22Rv1 (cell line): ENCODE results near the gene NUDT22.

ENCODE experiments used
- ZFX ChIP-seq: fragments of 450-650 bp; IDR thresholded peaks from 2 replicates; pipeline ENCODE4 v1.6.1; 2017; ENCODE audit warnings: antibody characterized with exemption, borderline replicate concordance
- TF ChIP-seq, protein P1 (sequence below): fragments of 450-650 bp; IDR thresholded peaks from 2 replicates; pipeline ENCODE4 v1.5.1; 2017; ENCODE audit warnings: mild to moderate bottlenecking

DNA sequence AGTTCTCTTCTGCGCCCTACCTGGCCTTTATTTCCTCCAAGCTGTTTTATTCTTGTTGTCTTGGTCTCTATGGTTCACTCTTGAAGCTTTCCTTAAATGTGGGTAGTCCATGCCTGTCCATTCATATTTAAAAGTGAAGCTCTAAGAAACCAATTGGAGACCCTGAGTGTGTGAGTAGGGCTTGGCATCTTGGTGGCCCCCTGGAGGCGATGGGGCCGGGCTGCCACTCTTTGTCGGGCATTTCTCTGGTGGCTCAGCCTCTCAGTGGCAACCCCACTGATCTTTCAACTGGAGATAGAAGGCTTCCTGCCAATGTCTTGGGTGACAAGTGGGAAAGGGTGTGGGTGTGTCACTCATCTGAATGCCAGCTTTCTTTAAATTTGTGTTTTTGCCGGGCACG, 9.2 kb upstream of the NUDT22 start:
- TF ChIP-seq, protein P1, sequence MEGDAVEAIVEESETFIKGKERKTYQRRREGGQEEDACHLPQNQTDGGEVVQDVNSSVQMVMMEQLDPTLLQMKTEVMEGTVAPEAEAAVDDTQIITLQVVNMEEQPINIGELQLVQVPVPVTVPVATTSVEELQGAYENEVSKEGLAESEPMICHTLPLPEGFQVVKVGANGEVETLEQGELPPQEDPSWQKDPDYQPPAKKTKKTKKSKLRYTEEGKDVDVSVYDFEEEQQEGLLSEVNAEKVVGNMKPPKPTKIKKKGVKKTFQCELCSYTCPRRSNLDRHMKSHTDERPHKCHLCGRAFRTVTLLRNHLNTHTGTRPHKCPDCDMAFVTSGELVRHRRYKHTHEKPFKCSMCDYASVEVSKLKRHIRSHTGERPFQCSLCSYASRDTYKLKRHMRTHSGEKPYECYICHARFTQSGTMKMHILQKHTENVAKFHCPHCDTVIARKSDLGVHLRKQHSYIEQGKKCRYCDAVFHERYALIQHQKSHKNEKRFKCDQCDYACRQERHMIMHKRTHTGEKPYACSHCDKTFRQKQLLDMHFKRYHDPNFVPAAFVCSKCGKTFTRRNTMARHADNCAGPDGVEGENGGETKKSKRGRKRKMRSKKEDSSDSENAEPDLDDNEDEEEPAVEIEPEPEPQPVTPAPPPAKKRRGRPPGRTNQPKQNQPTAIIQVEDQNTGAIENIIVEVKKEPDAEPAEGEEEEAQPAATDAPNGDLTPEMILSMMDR = no peak
- no peak for TF ChIP-seq ZFX
